Common myeloid progenitor, CD34-positive (primary cell): Measurements from ENCODE around the gene AP3D1.

Source experiments
- CTCF ChIA-PET: fragments of 350-600 bp; sonication (Branson Sonifier 250); formaldehyde crosslinking; loops from one replicate; lab custom pipeline; 2021; ENCODE audit warnings: antibody characterized with exemption; lab: Charles Lee
- POLR2A ChIA-PET: fragments of 350-600 bp; sonication (Branson Sonifier 250); formaldehyde crosslinking; loops from one replicate; lab custom pipeline; 2021; ENCODE audit warnings: antibody characterized with exemption; lab: Charles Lee
- DNase-seq, 3 donors: peaks; one replicate each; pipeline versions ENCODE4 v3.0.0 to v3.0.0-alpha.2; 2013
- H3K27ac ChIP-seq, 2 experiments: 1 replicate in 1 of 2; 2 replicates in 1 of 2; pipeline ENCODE4 v1.7.0; 2013; ENCODE audit warnings: inconsistent platforms in 2 of 2, low read length in 2 of 2, mild to moderate bottlenecking in 2 of 2, low read depth in 1 of 2, moderate library complexity in 1 of 2; ENCODE audit not compliant: severe bottlenecking in 2 of 2, insufficient read depth in 1 of 2, poor library complexity in 1 of 2
- H3K27me3 ChIP-seq, 5 experiments: replicated peaks in 2 of 5; 1 replicate in 3 of 5; 2 replicates in 2 of 5; pipeline versions ENCODE4 v1.6.1 to v1.7.0; 2013; ENCODE audit warnings: low read length in 4 of 5, mild to moderate bottlenecking in 2 of 5, moderate library complexity in 2 of 5, inconsistent platforms in 1 of 5; ENCODE audit not compliant: insufficient read depth in 5 of 5, control insufficient read depth in 4 of 5
- H3K36me3 ChIP-seq, 4 experiments: 1 replicate in 2 of 4; 2 replicates in 2 of 4; pipeline versions ENCODE4 v1.6.1 to v1.7.0; 2013; ENCODE audit warnings: low read length in 3 of 4, control low read depth in 1 of 4, mild to moderate bottlenecking in 1 of 4; ENCODE audit not compliant: control insufficient read depth in 4 of 4, insufficient read depth in 4 of 4
- H3K4me1 ChIP-seq, 4 experiments: 1 replicate in 3 of 4; 2 replicates in 1 of 4; pipeline versions ENCODE4 v1.6.1 to v1.7.1; 2013; ENCODE audit warnings: low read length in 3 of 4, mild to moderate bottlenecking in 3 of 4, control low read depth in 1 of 4, inconsistent platforms in 1 of 4, moderate library complexity in 1 of 4; ENCODE audit not compliant: control insufficient read depth in 4 of 4, insufficient read depth in 4 of 4; ENCODE audit errors: control extremely low read depth in 1 of 4
- H3K4me3 ChIP-seq, 7 experiments: 1 replicate in 4 of 7; 2 replicates in 3 of 7; pipeline versions ENCODE4 v1.5.1 to v1.7.0; 2013; ENCODE audit warnings: mild to moderate bottlenecking in 7 of 7, low read length in 6 of 7, moderate library complexity in 6 of 7, inconsistent platforms in 2 of 7, low read depth in 2 of 7, control low read depth in 1 of 7; ENCODE audit not compliant: insufficient read depth in 4 of 7, control insufficient read depth in 1 of 7; ENCODE audit errors: extremely low read depth in 1 of 7
- H3K9me3 ChIP-seq, 5 experiments: 1 replicate in 4 of 5; 2 replicates in 1 of 5; pipeline versions ENCODE4 v1.6.1 to v1.7.1; 2013; ENCODE audit warnings: low read length in 4 of 5, mild to moderate bottlenecking in 2 of 5, inconsistent platforms in 1 of 5, low read depth in 1 of 5, moderate library complexity in 1 of 5; ENCODE audit not compliant: control insufficient read depth in 4 of 5, insufficient read depth in 2 of 5; ENCODE audit errors: control extremely low read depth in 1 of 5
- WGBS: methylation state at CpG from one replicate; pipeline ENCODE4 v1.1.5; 2013; ENCODE audit not compliant: insufficient coverage; 5-methylcytosine and 5-hydroxymethylcytosine counted together

AP3D1 gene

DNA sequence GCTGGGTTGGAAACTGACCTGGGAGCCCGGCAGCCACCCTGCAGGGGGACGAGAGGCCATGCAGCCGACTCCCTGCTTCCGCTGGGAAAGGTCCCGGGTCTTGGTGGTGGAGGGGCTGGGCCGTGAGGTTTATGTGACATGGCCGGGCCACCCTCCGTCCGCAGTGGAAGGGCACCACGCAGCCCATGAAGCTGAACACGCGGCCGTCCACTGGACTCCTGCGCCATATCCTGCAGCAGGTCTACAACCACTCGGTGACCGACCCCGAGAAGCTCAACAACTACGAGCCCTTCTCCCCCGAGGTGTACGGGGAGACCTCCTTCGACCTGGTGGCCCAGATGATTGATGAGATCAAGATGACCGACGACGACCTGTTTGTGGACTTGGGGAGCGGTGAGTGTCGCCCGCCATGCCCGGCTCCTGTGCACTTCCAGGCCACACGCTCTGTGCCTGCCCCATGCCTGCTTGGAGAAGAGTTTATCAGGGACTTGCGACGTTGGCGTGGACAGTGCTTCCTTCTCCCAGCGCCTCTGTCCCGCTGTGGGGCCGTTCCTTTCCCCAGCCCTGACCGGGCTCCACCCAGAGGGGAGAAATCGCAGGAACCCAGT lies 39.6 kb upstream of the AP3D1 start:
- CTCF ChIA-PET, result interaction anchor here (0.6 to 1.9 kb wide), 3 partner anchors 8 to 72 kb away, joined by 4 to 6 read pairs (median 5); no protein-coding TSS in a partner anchor
- Histone ChIP-seq H3K9me3 (no peaks in the 10 kb centered on the region), H3K4me3 (no peak overlapping the region), H3K36me3 (peaks cover 5 to 85% (median 59%) of the 10 kb centered on the region in 4 experiments), H3K27me3 (no peaks in the 10 kb centered on the region), H3K27ac (no peak overlapping the region), H3K4me1 (peaks cover 0 to 14% (median 12%) of the 10 kb centered on the region in 4 experiments)
- POLR2A ChIA-PET, result no interaction called here
- no peak for DNase-seq
- 98% methylated on average over 34 of the region's 37 CpGs for WGBS

DNA sequence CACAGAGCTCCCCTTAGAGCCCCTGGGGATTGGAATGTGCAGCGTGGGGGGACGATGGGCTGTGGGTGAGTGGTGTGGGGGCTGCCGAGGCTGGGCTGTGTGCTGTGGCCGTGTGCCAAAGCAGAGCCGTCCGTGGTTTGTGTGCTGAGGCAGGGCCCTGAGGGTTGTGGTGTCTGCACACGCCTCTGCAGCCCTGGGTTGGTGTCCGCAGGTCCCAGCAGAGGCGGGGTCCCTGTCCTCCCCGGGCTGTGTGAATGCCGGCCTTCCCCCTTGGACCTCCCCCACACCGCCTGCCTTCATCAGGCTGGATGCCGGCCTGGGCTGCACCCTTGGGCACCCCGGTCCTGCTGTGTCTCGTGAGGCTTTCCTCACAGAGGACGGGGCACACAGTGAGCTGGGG lies 38.5 kb upstream of the AP3D1 start:
- no peaks in the 10 kb centered on the region for H3K9me3 ChIP-seq

GRCh38 chr19:2188708-2189385 lies 37.5 kb upstream of the AP3D1 start:
- over 99% methylated on average over 16 of the region's 19 CpGs for WGBS
- DNase-seq, result no peak
- H3K4me3 ChIP-seq, result no peak overlapping the region
- CTCF ChIA-PET, result interaction anchor here (1.9 kb wide), 1 partner anchor 10 kb away, joined by 6 read pairs; no protein-coding TSS in a partner anchor
- H3K27me3 ChIP-seq, result no peaks in the 10 kb centered on the region
- peaks cover 5 to 85% (median 54%) of the 10 kb centered on the region in 4 experiments for H3K36me3 ChIP-seq
- H3K27ac ChIP-seq, result no peak overlapping the region
- POLR2A ChIA-PET, result interaction anchor here (0.6 kb wide), 1 partner anchor 49 kb away, joined by 7 read pairs; no protein-coding TSS in a partner anchor
- peaks cover 0 to 14% (median 12%) of the 10 kb centered on the region in 4 experiments for H3K4me1 ChIP-seq
- no peaks in the 10 kb centered on the region for H3K9me3 ChIP-seq

More for the DNA sequence above, 38.5 kb upstream of the AP3D1 start:
- peaks cover 0 to 14% (median 12%) of the 10 kb centered on the region in 4 experiments for H3K4me1 ChIP-seq
- CTCF ChIA-PET, result interaction anchor here (0.6 to 1.9 kb wide), 3 partner anchors 9 to 18 kb away, joined by 3 to 6 read pairs (median 5); no protein-coding TSS in a partner anchor
- no peak overlapping the region for H3K4me3 ChIP-seq
- no peak overlapping the region for H3K27ac ChIP-seq
- peaks cover 5 to 82% (median 54%) of the 10 kb centered on the region in 4 experiments for H3K36me3 ChIP-seq
- DNase-seq, result no peak
- H3K27me3 ChIP-seq, result no peaks in the 10 kb centered on the region
- 100% methylated on average over 4 of the region's 16 CpGs for WGBS
- POLR2A ChIA-PET, result no interaction called here

DNA sequence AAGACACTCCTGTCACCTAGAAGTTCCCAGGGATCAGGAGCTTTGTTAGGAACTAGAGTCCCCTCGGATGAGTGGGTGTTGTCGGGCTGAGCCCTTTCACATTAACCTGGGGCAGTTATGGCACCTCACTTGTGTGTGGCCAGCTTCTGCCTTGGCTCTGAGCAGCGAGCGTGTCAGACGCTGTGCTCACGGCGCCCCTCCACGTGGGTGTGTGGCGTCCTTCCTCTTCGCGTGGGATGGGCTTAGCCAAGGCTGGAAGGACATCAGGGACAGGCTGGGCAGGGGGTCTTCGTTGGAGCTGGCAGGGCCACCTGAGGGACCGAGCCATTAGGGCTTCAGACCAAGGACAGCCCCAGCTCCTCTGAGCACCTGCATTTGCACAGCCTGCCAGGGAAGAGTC lies 35.8 kb upstream of the AP3D1 start:
- Histone ChIP-seq H3K4me1 (peaks cover 0 to 14% (median 12%) of the 10 kb centered on the region in 4 experiments), H3K27me3 (no peaks in the 10 kb centered on the region), H3K27ac (no peak overlapping the region), H3K9me3 (no peaks in the 10 kb centered on the region), H3K36me3 (peaks cover 5 to 84% (median 52%) of the 10 kb centered on the region in 4 experiments), H3K4me3 (no peak overlapping the region)
- CTCF ChIA-PET, result interaction anchor here (1.1 to 3.2 kb wide), 4 partner anchors 10 to 31 kb away, joined by 3 to 12 read pairs (median 6); no protein-coding TSS in a partner anchor
- DNase-seq, result no peak
- 92% methylated on average over 12 of the region's 13 CpGs for WGBS
- POLR2A ChIA-PET, result interaction anchor here (0.7 kb wide), 1 partner anchor 11 kb away, joined by 3 read pairs; no protein-coding TSS in a partner anchor

- peaks cover 0 to 14% (median 12%) of the 10 kb centered on the region in 4 experiments for H3K4me1 ChIP-seq
- H3K4me3 ChIP-seq, result no peak overlapping the region
- no peaks in the 10 kb centered on the region for H3K9me3 ChIP-seq
- DNase-seq, result no peak
- POLR2A ChIA-PET, result interaction anchor here (1.2 kb wide), 1 partner anchor 17 kb away, joined by 3 read pairs; no protein-coding TSS in a partner anchor
- WGBS, result 89% methylated on average over 19 of the region's 28 CpGs
- no peak overlapping the region for H3K27ac ChIP-seq
- no peaks in the 10 kb centered on the region for H3K27me3 ChIP-seq
- H3K36me3 ChIP-seq, result peaks cover 3 to 76% (median 50%) of the 10 kb centered on the region in 4 experiments
- CTCF ChIA-PET, result interaction anchor here (0.9 to 3.2 kb wide), 8 partner anchors 9 to 30 kb away, joined by 3 to 12 read pairs (median 4); no protein-coding TSS in a partner anchor
Measured at GRCh38 chr19:2186071-2186846, 34.9 kb upstream of the AP3D1 start.

DNA sequence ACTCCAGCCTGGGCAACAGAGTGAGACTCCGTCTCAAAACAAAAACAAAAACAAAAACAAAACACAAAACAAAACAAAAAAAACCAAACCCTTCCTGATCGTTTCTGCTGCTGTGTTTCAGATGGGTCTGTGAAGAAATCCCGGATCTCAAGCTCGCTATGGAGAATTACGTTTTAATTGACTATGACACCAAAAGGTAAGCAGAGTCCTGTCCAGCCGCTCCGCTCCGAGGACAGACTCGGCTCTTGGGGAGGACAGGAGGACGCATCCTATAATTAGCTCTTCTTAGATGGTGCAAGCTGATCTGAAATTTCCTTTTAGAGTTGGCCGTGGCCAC lies 34.3 kb upstream of the AP3D1 start:
- CTCF ChIA-PET, result interaction anchor here (0.9 to 3.2 kb wide), 6 partner anchors 9 to 29 kb away, joined by 3 to 12 read pairs (median 4); no protein-coding TSS in a partner anchor
- POLR2A ChIA-PET, result interaction anchor here (1.2 kb wide), 1 partner anchor 16 kb away, joined by 3 read pairs; no protein-coding TSS in a partner anchor
- H3K27ac ChIP-seq, result no peak overlapping the region

More for the DNA sequence above, 34.3 kb upstream of the AP3D1 start:
- H3K36me3 ChIP-seq, result peaks cover 6 to 77% (median 51%) of the 10 kb centered on the region in 4 experiments
- DNase-seq, result no peak
- H3K4me3 ChIP-seq, result no peak overlapping the region
- no peaks in the 10 kb centered on the region for H3K9me3 ChIP-seq
- WGBS, result 95% methylated on average over 10 of the region's 11 CpGs
- peaks cover 0 to 14% (median 12%) of the 10 kb centered on the region in 4 experiments for H3K4me1 ChIP-seq
- H3K27me3 ChIP-seq, result no peaks in the 10 kb centered on the region
